Glutamatergic neuron (in vitro differentiated cells): ENCODE data around the gene PTTG1. TPM values are rescaled to one million over a fixed set of nuclear protein-coding genes. Genes with fewer than 3 reads are reported as not detected.

ENCODE experiments used
- DNase-seq: peaks from one replicate; pipeline ENCODE4 v3.0.0; 2022
- H3K27ac Mint-ChIP-seq: one replicate; pipeline ENCODE4 v1.8.0; 2020; ENCODE audit warnings: mild to moderate bottlenecking, mixed read lengths, inconsistent platforms; ENCODE audit not compliant: unreplicated experiment
- H3K27me3 Mint-ChIP-seq: one replicate; pipeline ENCODE4 v1.8.0; 2020; ENCODE audit warnings: mild to moderate bottlenecking, moderate library complexity, mixed read lengths, inconsistent platforms; ENCODE audit not compliant: unreplicated experiment
- H3K36me3 Mint-ChIP-seq: one replicate; pipeline ENCODE4 v1.8.0; 2020; ENCODE audit warnings: mild to moderate bottlenecking, mixed read lengths, inconsistent platforms; ENCODE audit not compliant: unreplicated experiment
- H3K4me1 Mint-ChIP-seq: one replicate; pipeline ENCODE4 v1.8.0; 2020; ENCODE audit warnings: mild to moderate bottlenecking, low read depth, mixed read lengths, inconsistent platforms; ENCODE audit not compliant: unreplicated experiment
- H3K4me3 Mint-ChIP-seq: one replicate; pipeline ENCODE4 v1.8.0; 2020; ENCODE audit warnings: mild to moderate bottlenecking, mixed read lengths, inconsistent platforms; ENCODE audit not compliant: unreplicated experiment
- H3K9me3 Mint-ChIP-seq: one replicate; pipeline ENCODE4 v1.8.0; 2020; ENCODE audit warnings: mild to moderate bottlenecking, moderate library complexity, mixed read lengths, inconsistent platforms; ENCODE audit not compliant: unreplicated experiment
- CTCF ChIP-seq: fragments of 200-600 bp; sonication (generic); IDR thresholded peaks from one replicate; pipeline ENCODE4 v1.5.0; 2021; ENCODE audit not compliant: partially characterized antibody, unreplicated experiment
- microRNA-seq: library from miRNA; unstranded; fragments of <30 nt; microRNA quantifications from one replicate; pipeline ENCODE4, GENCODE V29; 2020; ENCODE audit not compliant: unreplicated experiment
- total RNA-seq: library from RNA; stranded (reverse); fragmentation: NEBNext Ultra II Directional; extraction: Animal tissue kit (Norgen Biotek cat#: 25700); gene quantifications from one replicate; pipeline ENCODE4 v1.2.1, GENCODE V29; 2021; ENCODE audit not compliant: unreplicated experiment

The PTTG1 gene
- total RNA-seq, 1 donor from 2014 or later, result 25.3 TPM

GRCh38 chr5:160473681-160474080 lies 52.0 kb downstream of the PTTG1 start:
- no peak overlapping the region for H3K27ac Mint-ChIP-seq

GRCh38 chr5:160474084-160474483 lies 52.4 kb downstream of the PTTG1 start:
- Mint-ChIP-seq H3K9me3 (peaks cover 2% of the 10 kb centered on the region), H3K27ac (no peak overlapping the region), H3K4me1 (no peaks in the 10 kb centered on the region), H3K27me3 (no peaks in the 10 kb centered on the region), H3K4me3 (no peak overlapping the region), H3K36me3 (no peaks in the 10 kb centered on the region)
- TF ChIP-seq CTCF, result no peak
- no peak for DNase-seq

More at GRCh38 chr5:160473681-160474080, 52.0 kb downstream of the PTTG1 start:
- Mint-ChIP-seq H3K4me1 (no peaks in the 10 kb centered on the region), H3K4me3 (no peak overlapping the region), H3K36me3 (no peaks in the 10 kb centered on the region), H3K9me3 (peaks cover 2% of the 10 kb centered on the region), H3K27me3 (no peaks in the 10 kb centered on the region)
- no peak for TF ChIP-seq CTCF
- no peak for DNase-seq

- H3K36me3 Mint-ChIP-seq, result no peaks in the 10 kb centered on the region
- peaks cover 2% of the 10 kb centered on the region for H3K27me3 Mint-ChIP-seq
- no peak for TF ChIP-seq CTCF
- H3K27ac Mint-ChIP-seq, result no peak overlapping the region
- peaks cover 2% of the 10 kb centered on the region for H3K9me3 Mint-ChIP-seq
- no peaks in the 10 kb centered on the region for H3K4me1 Mint-ChIP-seq
- H3K4me3 Mint-ChIP-seq, result no peak overlapping the region
- DNase-seq, result no peak
Measured at GRCh38 chr5:160475864-160476438, 54.3 kb downstream of the PTTG1 start.

GRCh38 chr5:160477266-160477970 lies 55.8 kb downstream of the PTTG1 start:
- H3K27ac Mint-ChIP-seq, result no peak overlapping the region
- peaks cover 2% of the 10 kb centered on the region for H3K9me3 Mint-ChIP-seq
- TF ChIP-seq CTCF, result no peak
- no peaks in the 10 kb centered on the region for H3K4me1 Mint-ChIP-seq
- no peak for DNase-seq
- H3K4me3 Mint-ChIP-seq, result no peak overlapping the region
- H3K27me3 Mint-ChIP-seq, result peaks cover 2% of the 10 kb centered on the region
- H3K36me3 Mint-ChIP-seq, result no peaks in the 10 kb centered on the region

DNA sequence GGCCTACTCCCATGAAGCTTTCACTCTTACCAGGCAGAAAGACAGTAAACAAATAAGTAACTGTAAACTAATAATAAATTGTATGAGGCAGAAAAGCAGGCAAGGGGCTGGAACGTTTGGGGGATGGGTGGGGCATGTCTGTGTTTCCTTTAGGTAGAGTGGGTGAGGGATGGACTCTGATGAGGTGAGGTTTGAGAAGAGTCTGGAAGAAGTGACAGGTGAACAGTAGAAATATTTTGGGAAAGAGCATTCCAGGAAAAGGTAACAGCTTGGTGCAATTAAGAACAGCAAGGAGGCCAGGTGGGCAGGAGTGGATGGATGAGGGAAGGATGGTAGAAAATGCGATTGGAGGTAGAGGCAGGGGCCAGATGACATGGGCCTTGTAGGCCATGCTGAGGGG lies 56.5 kb downstream of the PTTG1 start:
- peaks cover 2% of the 10 kb centered on the region for H3K9me3 Mint-ChIP-seq
- DNase-seq, result no peak
- no peak for TF ChIP-seq CTCF
- H3K4me1 Mint-ChIP-seq, result no peaks in the 10 kb centered on the region
- no peaks in the 10 kb centered on the region for H3K36me3 Mint-ChIP-seq
- H3K27me3 Mint-ChIP-seq, result peaks cover 2% of the 10 kb centered on the region
- no peak overlapping the region for H3K4me3 Mint-ChIP-seq
- H3K27ac Mint-ChIP-seq, result no peak overlapping the region

Small RNA genes lying within 50 kb of the gene (microRNA-seq; reads per million reads assigned to microRNA genes)
- not detected for gene MIR3142

Other genes starting within 250 kb of the PTTG1 start
- 7.7 TPM for gene FABP6, start 192.3 kb upstream of the PTTG1 start, total RNA-seq
- gene CCNJL, start 109.3 kb upstream of the PTTG1 start, total RNA-seq, result 123 TPM
- 1.0 TPM for gene C1QTNF2, start 51.2 kb upstream of the PTTG1 start, total RNA-seq
- 5.1 TPM for gene FAM200C, start 21.8 kb upstream of the PTTG1 start, total RNA-seq
- 44.7 TPM for gene SLU7, start 2.8 kb upstream of the PTTG1 start, total RNA-seq